IMR-90 (cell line): ENCODE results near the gene TFPI. TPM values are rescaled to one million over a fixed set of nuclear protein-coding genes. Genes with fewer than 3 reads are reported as not detected.

Experiments
- ATAC-seq: fragments of 200-7000 bp; cut with Tn5 transposase; 2 replicates; pipeline ENCODE4 v1.9.1; 2020; ENCODE audit warnings: low read depth, mild to moderate bottlenecking, moderate library complexity
- BruUV-seq: library from RNA; stranded (reverse); fragments of 400-500 nt; replicated peaks from 2 replicates; lab custom pipeline; 2021; lab: Mats Ljungman, UMichigan
- CTCF ChIA-PET: fragments of 300-600 bp; formaldehyde crosslinking; extraction: SDS; loops from one replicate; lab custom pipeline; 2021; ENCODE audit warnings: antibody characterized with exemption; lab: Yijun Ruan, JAX
- POLR2A ChIA-PET: fragments of 300-600 bp; sonication (Branson Sonifier 250); formaldehyde crosslinking; loops from one replicate; lab custom pipeline; 2022; ENCODE audit warnings: antibody characterized with exemption; ENCODE audit not compliant: unreplicated experiment; lab: Charles Lee
- DNase-seq: peaks from one replicate; pipeline ENCODE4 v3.0.0; 2013
- H2AFZ ChIP-seq: replicated peaks from 2 replicates; pipeline ENCODE3; 2013; ENCODE audit warnings: low read length, mild to moderate bottlenecking; ENCODE audit not compliant: poor library complexity
- H2AK5ac ChIP-seq: 2 replicates; pipeline ENCODE4 v1.6.1; 2013; ENCODE audit warnings: low read depth, low read length, inconsistent platforms
- H2AK9ac ChIP-seq: replicated peaks from 2 replicates; pipeline ENCODE3; 2013; ENCODE audit warnings: mild to moderate bottlenecking, low read depth, low read length, moderate library complexity; ENCODE audit not compliant: poor library complexity
- H2BK120ac ChIP-seq: 2 replicates; pipeline ENCODE4 v1.6.1; 2013; ENCODE audit warnings: low read depth, low read length, inconsistent platforms
- H2BK15ac ChIP-seq: 3 replicates; pipeline ENCODE4 v1.6.1; 2013; ENCODE audit warnings: low read depth, low read length, inconsistent platforms
- H2BK20ac ChIP-seq: 2 replicates; pipeline ENCODE4 v1.6.1; 2013; ENCODE audit warnings: low read depth, mild to moderate bottlenecking, inconsistent platforms, low read length, moderate library complexity
- H2BK5ac ChIP-seq: 2 replicates; pipeline ENCODE4 v1.6.1; 2013; ENCODE audit warnings: mild to moderate bottlenecking, low read depth, low read length, inconsistent platforms; ENCODE audit not compliant: poor library complexity, severe bottlenecking
- H3K14ac ChIP-seq: replicated peaks from 2 replicates; pipeline ENCODE4 v1.6.1; 2013; ENCODE audit warnings: low read depth, low read length, inconsistent platforms
- H3K18ac ChIP-seq: 2 replicates; pipeline ENCODE4 v1.6.1; 2013; ENCODE audit warnings: low read depth, low read length, control low read depth
- H3K23ac ChIP-seq: 2 replicates; pipeline ENCODE4 v1.6.1; 2013; ENCODE audit warnings: low read depth, low read length, inconsistent platforms
- H3K27ac ChIP-seq: 2 replicates; pipeline ENCODE4 v1.5.1; 2013; ENCODE audit warnings: mild to moderate bottlenecking, control low read depth, low read length; ENCODE audit not compliant: insufficient read depth
- H3K27me3 ChIP-seq: 2 replicates; pipeline ENCODE4 v1.6.1; 2013; ENCODE audit warnings: low read length; ENCODE audit not compliant: control insufficient read depth, insufficient read depth
- H3K36me3 ChIP-seq: 2 replicates; pipeline ENCODE4 v1.6.1; 2013; ENCODE audit warnings: low read length, mixed read lengths; ENCODE audit not compliant: control insufficient read depth, insufficient read depth
- H3K4ac ChIP-seq: 2 replicates; pipeline ENCODE4 v1.6.1; 2013; ENCODE audit warnings: low read depth, low read length, inconsistent platforms
- H3K4me1 ChIP-seq: 2 replicates; pipeline ENCODE4 v1.6.1; 2013; ENCODE audit warnings: low read length, mixed read lengths; ENCODE audit not compliant: control insufficient read depth, insufficient read depth
- H3K4me2 ChIP-seq: 2 replicates; pipeline ENCODE4 v1.6.1; 2013; ENCODE audit warnings: low read depth, mild to moderate bottlenecking, control low read depth, low read length, moderate library complexity
- H3K4me3 ChIP-seq: 2 replicates; pipeline ENCODE4 v1.5.1; 2013; ENCODE audit warnings: low read depth, mild to moderate bottlenecking, control low read depth, low read length, moderate library complexity; ENCODE audit not compliant: insufficient read depth
- H3K56ac ChIP-seq: 2 replicates; pipeline ENCODE4 v1.6.1; 2013; ENCODE audit warnings: low read length, inconsistent platforms; ENCODE audit not compliant: insufficient read depth; ENCODE audit errors: extremely low read depth
- H3K79me1 ChIP-seq, 2 experiments: 2 replicates each; pipeline ENCODE4 v1.6.1; 2013; ENCODE audit warnings: low read length in 2 of 2, inconsistent platforms in 1 of 2, low read depth in 1 of 2
- H3K9ac ChIP-seq: 2 replicates; pipeline ENCODE4 v1.6.1; 2013; ENCODE audit warnings: low read depth, low read length, control low read depth
- H3K9me1 ChIP-seq: 2 replicates; pipeline ENCODE4 v1.6.1; 2013; ENCODE audit warnings: low read length, inconsistent platforms; ENCODE audit not compliant: insufficient read depth
- H3K9me3 ChIP-seq: 2 replicates; pipeline ENCODE4 v1.6.1; 2013; ENCODE audit warnings: low read length; ENCODE audit not compliant: control insufficient read depth, insufficient read depth
- H4K20me1 ChIP-seq: 2 replicates; pipeline ENCODE4 v1.6.1; 2013; ENCODE audit warnings: low read length, inconsistent platforms; ENCODE audit not compliant: insufficient read depth
- H4K5ac ChIP-seq: 2 replicates; pipeline ENCODE4 v1.6.1; 2013; ENCODE audit warnings: mild to moderate bottlenecking, low read depth, low read length, control low read depth
- H4K8ac ChIP-seq, 2 experiments: 2 replicates each; pipeline ENCODE4 v1.6.1; 2013; ENCODE audit warnings: low read depth in 2 of 2, low read length in 2 of 2, control low read depth in 1 of 2, inconsistent platforms in 1 of 2
- H4K91ac ChIP-seq: 2 replicates; pipeline ENCODE4 v1.6.1; 2013; ENCODE audit warnings: low read depth, low read length, inconsistent platforms; ENCODE audit not compliant: insufficient read depth
- WGBS, 2 experiments: methylation state at CpG; one replicate each; pipeline versions ENCODE4 v1.1.5 to v1.1.7; 2013; ENCODE audit warnings: missing lambda C conversion rate in 2 of 2; ENCODE audit not compliant: insufficient read length in 1 of 2; ENCODE audit errors: extremely low coverage in 2 of 2; 5-methylcytosine and 5-hydroxymethylcytosine counted together
- dilution Hi-C: fragments of 300-500 bp; cut with HindIII; formaldehyde crosslinking; loops from one replicate; pipeline ENCODE4 v1.14.3; 2018; ENCODE audit warnings: low sequenced_read_pairs; ENCODE audit not compliant: unreplicated experiment
- in situ Hi-C: fragments of 300-500 bp; cut with MboI; formaldehyde crosslinking; loops from 3 replicates; pipeline ENCODE4 v1.14.3; 2019; ENCODE audit warnings: low sequenced_read_pairs, inconsistent platforms, mixed read lengths
- intact Hi-C: fragments of 100-400 bp; cut with micrococcal nuclease; formaldehyde crosslinking; loops from 2 replicates; pipeline ENCODE4 v1.10.0; 2022
- polyA plus RNA-seq, 3 experiments: library from polyadenylated mRNA; depleted of rRNA; stranded (reverse); fragments of >200 nt; gene quantifications; 2 replicates each; pipeline ENCODE4 v1.2.3, GENCODE V29; 2012; ENCODE audit warnings: low replicate concordance in 1 of 3
- total RNA-seq: library from RNA; depleted of rRNA; stranded (reverse); fragments of >200 nt; gene quantifications from 2 replicates; pipeline ENCODE4 v1.2.3, GENCODE V29; 2012
- TF ChIP-seq, protein P1 (sequence below): conservative IDR thresholded peaks from 2 replicates; pipeline ENCODE4 v1.5.1; 2012; ENCODE audit warnings: mild to moderate bottlenecking, low read depth, low read length, improper control_type of control experiment
- TF ChIP-seq, protein P2 (sequence below): fragments of 150-350 bp; IDR thresholded peaks from 2 replicates; pipeline ENCODE4 v1.6.1; 2016; ENCODE audit warnings: low read depth, mild to moderate bottlenecking, low read length, moderate library complexity, borderline replicate concordance

The TFPI gene
- total and polyA plus RNA-seq, 2 of the 4 experiments (the other 2 are of a cell fraction) = 33.9 to 83.0 TPM

DNA sequence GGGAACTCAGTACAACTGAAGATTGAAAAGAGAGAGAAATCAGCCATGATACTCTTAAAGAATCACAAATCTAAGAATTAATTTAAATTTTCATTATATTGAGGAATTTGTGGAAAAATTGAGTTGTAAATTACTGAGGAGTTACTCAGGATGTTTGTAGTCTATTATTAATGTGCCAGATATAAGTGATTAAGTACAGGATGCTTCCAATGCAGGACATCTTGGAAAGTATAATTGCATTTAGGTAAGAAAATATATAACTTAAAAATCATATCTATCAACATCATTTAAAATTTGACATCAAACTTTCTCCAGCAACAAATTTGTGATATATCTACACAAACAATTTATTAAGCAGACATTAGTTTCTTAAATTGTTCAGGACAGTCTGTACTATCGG, 107.5 kb downstream of the TFPI start:
- Histone ChIP-seq H2BK5ac (no peak overlapping the region), H3K4ac (no peak overlapping the region), H3K4me1 (no peaks in the 10 kb centered on the region), H4K91ac (no peak overlapping the region), H3K14ac (no peak overlapping the region), H2AK5ac (no peak overlapping the region), H2BK120ac (no peak overlapping the region), H3K9ac (no peak overlapping the region), H4K20me1 (no peaks in the 10 kb centered on the region), H3K9me3 (no peaks in the 10 kb centered on the region), H2BK15ac (no peak overlapping the region), H3K4me2 (no peak overlapping the region), H2BK20ac (no peak overlapping the region), H2AK9ac (no peak overlapping the region), H3K9me1 (no peaks in the 10 kb centered on the region), H3K27me3 (no peaks in the 10 kb centered on the region), H3K4me3 (no peak overlapping the region), H4K8ac (no peak overlapping the region), H3K79me1 (no peaks in the 10 kb centered on the region), H3K36me3 (no peaks in the 10 kb centered on the region), H3K27ac (no peak overlapping the region), H3K23ac (no peak overlapping the region), H3K56ac (no peak overlapping the region), H2AFZ (no peak overlapping the region), H3K18ac (no peak overlapping the region), H4K5ac (no peak overlapping the region)
- ChIA-PET CTCF (no interaction called here), POLR2A (no interaction called here)
- TF ChIP-seq, protein P1, sequence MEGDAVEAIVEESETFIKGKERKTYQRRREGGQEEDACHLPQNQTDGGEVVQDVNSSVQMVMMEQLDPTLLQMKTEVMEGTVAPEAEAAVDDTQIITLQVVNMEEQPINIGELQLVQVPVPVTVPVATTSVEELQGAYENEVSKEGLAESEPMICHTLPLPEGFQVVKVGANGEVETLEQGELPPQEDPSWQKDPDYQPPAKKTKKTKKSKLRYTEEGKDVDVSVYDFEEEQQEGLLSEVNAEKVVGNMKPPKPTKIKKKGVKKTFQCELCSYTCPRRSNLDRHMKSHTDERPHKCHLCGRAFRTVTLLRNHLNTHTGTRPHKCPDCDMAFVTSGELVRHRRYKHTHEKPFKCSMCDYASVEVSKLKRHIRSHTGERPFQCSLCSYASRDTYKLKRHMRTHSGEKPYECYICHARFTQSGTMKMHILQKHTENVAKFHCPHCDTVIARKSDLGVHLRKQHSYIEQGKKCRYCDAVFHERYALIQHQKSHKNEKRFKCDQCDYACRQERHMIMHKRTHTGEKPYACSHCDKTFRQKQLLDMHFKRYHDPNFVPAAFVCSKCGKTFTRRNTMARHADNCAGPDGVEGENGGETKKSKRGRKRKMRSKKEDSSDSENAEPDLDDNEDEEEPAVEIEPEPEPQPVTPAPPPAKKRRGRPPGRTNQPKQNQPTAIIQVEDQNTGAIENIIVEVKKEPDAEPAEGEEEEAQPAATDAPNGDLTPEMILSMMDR = no peak
- TF ChIP-seq, protein P2, sequence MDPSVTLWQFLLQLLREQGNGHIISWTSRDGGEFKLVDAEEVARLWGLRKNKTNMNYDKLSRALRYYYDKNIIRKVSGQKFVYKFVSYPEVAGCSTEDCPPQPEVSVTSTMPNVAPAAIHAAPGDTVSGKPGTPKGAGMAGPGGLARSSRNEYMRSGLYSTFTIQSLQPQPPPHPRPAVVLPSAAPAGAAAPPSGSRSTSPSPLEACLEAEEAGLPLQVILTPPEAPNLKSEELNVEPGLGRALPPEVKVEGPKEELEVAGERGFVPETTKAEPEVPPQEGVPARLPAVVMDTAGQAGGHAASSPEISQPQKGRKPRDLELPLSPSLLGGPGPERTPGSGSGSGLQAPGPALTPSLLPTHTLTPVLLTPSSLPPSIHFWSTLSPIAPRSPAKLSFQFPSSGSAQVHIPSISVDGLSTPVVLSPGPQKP = no peak
- in situ Hi-C loops (loop anchor here (10.0 to 25.0 kb wide), 2 partner anchors 309 to 572 kb away; no protein-coding TSS in a partner anchor), intact Hi-C loops (no loop called here), dilution Hi-C loops (no loop called here)
- BruUV-seq = no TSS peak
- no peak for ATAC-seq
- DNase-seq = no peak
- no CpG with 5 or more reads among the region's 1 CpG for WGBS, 2 experiments
